Epithelial cell of esophagus (primary cell): ENCODE data around the gene IQCE.

Source experiments
- DNase-seq: peaks from one replicate; pipeline ENCODE4 v3.0.0; 2010; ENCODE audit warnings: low read depth
- H3K4me3 ChIP-seq: 2 replicates; pipeline ENCODE4 v1.5.1; 2011; ENCODE audit warnings: mild to moderate bottlenecking, low read length, control low read depth
- TF ChIP-seq, protein P1 (sequence below): IDR thresholded peaks from 2 replicates; pipeline ENCODE4 v1.5.1; 2011; ENCODE audit warnings: low read depth, mild to moderate bottlenecking, low read length, control low read depth, inconsistent platforms; ENCODE audit not compliant: insufficient read depth; ENCODE audit errors: missing control alignments

The IQCE gene

DNA sequence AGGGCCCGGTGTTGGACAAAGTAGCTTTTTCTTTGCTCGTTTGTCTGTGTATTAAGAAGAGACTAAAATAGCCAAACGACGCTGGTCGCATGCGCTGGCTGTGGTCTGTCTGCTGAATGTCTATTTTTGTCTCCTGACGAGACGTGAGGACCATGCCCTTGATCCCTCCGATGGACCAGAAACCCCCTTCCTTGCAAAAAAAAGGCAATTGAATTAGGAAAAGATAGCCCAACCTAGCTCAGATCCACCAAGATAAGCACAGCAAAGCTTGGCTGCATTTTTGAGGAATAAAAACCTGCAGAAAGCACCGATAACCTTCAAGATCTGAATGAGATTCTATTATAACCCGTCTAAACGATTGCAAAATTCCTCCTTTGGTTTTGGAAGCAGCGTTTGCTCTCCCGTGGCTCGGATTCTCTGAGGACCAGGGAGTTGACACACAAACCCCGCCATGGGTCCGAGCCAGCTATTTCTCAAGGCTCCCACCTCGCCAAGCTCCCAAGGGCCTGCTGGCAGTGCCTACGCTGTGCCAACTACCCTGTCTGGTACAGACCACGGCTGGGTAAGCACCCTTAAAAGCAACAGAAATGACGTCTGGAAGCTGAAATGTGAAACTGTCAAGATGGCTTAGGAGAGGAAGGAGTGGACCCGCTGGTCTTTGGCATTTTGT is 55.3 kb downstream of the IQCE start:
- H3K4me3 ChIP-seq: no peak overlapping the region
- TF ChIP-seq, protein P1, sequence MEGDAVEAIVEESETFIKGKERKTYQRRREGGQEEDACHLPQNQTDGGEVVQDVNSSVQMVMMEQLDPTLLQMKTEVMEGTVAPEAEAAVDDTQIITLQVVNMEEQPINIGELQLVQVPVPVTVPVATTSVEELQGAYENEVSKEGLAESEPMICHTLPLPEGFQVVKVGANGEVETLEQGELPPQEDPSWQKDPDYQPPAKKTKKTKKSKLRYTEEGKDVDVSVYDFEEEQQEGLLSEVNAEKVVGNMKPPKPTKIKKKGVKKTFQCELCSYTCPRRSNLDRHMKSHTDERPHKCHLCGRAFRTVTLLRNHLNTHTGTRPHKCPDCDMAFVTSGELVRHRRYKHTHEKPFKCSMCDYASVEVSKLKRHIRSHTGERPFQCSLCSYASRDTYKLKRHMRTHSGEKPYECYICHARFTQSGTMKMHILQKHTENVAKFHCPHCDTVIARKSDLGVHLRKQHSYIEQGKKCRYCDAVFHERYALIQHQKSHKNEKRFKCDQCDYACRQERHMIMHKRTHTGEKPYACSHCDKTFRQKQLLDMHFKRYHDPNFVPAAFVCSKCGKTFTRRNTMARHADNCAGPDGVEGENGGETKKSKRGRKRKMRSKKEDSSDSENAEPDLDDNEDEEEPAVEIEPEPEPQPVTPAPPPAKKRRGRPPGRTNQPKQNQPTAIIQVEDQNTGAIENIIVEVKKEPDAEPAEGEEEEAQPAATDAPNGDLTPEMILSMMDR: no peak
- no peak for DNase-seq

DNA sequence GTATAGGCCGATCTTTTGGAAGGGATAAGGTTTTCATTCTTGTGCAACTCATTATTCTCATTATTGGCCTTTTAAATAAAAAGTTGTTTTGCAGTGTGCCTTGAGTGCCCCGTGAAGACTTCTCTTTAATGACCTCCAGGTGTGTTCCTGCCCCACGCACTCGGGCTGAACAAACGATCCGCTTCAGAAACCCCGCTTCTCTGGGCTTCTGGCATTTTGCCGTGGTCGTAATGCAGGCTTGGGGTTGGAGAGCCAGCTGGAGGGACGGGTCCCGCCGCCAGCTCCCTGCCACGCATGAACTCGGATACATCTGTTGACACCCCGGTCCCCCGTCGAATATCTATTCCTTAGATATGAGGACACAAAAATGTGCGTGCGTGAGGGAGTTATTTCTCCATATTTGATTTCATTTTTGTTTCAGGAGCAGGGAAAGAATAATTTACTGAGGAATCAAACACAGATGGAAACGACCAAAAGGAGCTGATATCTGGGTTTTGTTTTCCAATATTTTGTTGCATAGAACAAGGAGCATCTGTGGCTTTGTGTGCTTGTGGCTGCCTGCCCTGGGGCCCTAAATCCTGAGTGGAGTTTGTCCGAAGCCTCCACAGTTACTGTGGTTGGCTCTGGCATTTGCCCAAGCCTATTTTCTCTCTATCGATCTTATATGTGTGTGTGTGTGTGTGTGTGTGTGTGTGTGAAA is 56.0 kb downstream of the IQCE start:
- DNase-seq: no peak
- H3K4me3 ChIP-seq: no peak overlapping the region
- TF ChIP-seq, protein P1: no peak

DNA sequence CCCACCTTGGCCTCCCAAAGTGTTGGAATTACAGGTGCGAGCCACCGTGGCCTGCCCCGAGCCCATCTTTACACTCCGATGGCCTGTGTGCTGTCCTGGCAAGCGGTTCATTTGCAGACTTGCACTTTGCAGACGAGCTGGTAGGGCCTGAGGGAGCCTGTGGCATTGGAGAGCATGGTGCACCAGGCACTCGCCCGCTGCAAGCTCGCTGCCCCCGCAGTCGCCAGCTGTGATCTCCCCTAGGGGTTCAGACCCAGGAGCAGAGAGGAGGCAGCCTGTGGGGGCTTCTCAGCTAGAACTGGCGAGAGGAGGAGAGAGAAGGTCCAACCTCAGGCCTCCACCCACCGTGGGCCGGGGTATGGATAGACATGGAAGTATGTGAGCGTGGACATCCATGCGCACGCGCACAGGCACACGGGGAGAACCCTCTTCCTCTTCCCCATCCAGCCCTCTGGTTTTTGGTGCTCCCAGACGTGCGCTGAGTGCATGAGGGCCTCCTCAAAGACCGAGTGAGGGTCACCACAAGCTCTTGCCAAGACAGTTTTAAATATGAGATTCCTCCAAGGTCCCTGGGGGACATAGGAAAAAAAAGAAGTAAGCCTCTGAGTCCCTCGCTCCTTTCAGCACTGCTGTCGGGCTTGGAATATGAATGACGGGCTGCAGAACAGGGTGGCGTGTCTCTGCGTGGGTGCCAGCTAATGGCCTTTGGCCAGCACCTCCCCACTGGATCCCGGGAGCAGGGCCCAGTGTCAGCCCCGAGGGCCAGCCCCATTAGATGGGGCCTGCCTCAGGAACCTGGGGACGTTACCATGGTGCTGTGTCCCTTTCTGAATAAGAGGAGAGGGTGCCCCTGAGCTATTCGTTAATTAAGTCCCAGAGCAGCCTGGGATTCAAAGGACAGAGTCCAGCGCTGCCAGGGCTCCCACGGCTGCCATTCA is 57.9 kb downstream of the IQCE start:
- no peak overlapping the region for H3K4me3 ChIP-seq
- TF ChIP-seq, protein P1: no peak
- DNase-seq: no peak

DNA sequence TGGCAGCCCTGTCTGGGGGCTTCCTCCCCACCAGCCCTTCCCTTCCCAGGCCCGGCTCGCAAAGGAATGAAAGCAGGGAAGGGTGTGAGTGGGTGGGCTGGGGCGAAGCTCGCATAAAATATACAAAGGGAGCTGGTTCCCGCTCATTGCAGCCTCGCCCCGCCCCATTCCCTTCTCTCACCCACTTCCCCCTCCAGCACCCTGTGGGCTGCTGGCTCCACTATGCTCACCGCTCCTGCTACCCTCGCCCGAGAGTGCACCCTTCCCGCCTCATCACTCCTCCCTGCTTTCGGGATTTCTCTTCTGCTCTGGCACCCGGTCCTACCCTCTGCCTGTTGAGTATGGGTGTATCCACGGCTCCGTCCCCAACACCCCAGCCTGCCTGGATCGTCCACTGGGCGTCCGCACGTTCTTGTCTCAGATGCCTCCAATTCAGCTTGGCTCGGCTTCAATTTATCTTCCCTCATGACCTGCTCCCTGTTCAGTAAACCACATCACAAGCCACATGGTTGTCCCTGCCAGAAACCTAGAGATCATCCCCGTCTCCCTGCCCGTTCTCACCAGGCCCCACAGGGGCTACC is 58.6 kb downstream of the IQCE start:
- no peak for DNase-seq
- H3K4me3 ChIP-seq: no peak overlapping the region
- TF ChIP-seq, protein P1: no peak

DNA sequence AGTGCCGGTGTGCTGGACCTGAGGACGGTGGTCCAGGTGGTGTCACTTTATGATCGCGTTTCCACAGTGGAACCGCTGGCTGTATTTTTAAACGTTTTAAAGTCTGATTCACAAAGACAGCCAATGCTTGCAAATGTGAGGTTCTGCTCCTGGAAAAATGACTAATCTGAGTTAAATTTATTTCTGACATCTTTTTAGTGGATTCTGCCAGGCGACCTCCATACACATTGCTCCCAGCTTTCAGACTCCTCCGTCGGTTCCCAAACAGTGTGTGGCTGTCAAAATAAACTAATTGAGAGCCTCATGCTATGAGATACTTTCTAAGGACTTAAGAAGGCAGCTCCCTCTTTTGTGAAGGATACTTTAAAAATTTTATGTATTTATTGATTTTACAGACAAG is 60.3 kb downstream of the IQCE start:
- TF ChIP-seq, protein P1: no peak
- DNase-seq: no peak
- H3K4me3 ChIP-seq: no peak overlapping the region

DNA sequence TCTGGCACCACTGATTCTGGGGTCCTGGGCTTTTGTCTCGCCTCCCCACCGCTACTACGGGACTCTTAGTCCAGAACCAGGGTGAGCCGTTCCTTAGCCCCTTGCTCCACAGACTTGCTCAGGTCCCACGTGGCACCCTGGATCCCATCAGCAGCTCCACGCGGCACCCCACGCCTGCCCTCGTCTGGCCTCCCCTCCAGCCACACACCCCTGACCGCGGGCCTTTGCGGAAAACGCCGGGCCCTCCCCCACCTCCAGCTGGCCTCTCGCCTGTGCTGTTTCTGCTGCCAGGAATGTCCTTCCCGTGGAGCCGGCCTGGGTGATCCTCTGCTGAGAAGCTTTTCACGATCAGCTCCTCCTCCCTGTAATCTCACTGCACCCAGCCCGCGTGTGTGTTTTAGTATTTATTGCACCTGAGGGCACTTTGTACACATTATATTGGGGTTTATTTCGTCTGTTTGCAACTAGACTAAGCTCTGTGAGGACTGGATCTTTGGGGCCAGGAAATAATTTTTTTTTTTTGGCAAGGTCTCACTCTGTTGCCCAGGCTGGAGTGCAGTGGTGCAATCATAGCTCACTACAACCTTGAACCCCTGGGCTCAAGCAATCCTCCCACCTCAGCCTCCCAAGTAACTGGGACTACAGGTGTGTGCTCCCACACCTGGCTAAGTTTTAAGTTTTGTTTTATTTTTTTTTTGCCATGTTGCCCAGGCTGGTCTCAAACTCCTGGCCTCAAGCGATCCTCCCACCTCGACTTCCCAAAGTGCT is 62.5 kb downstream of the IQCE start:
- DNase-seq: no peak
- TF ChIP-seq, protein P1: no peak
- H3K4me3 ChIP-seq: no peak overlapping the region
